GM12892 (cell line): ENCODE measurements around the gene LRMDA.

ENCODE experiments used
- POLR2A ChIP-seq: IDR thresholded peaks from 2 replicates; pipeline ENCODE4 v1.6.1; 2011; ENCODE audit warnings: low read depth, low read length, control low read depth
- POLR2AphosphoS5 ChIP-seq: IDR thresholded peaks from 2 replicates; pipeline ENCODE4 v1.6.1; 2011; ENCODE audit warnings: low read depth, low read length, control low read depth

- TF ChIP-seq POLR2A (no peak), POLR2AphosphoS5 (no peak)
Measured at GRCh38 chr10:76299501-76299900, 868.1 kb downstream of the LRMDA start.
